ENCODE measurements around the gene PDXP. TPM values are rescaled to one million over a fixed set of nuclear protein-coding genes. Genes with fewer than 3 reads are reported as not detected.
"Not testable (repeated sequence)": the region's sequence is repeated elsewhere in the genome, so short reads cannot be mapped to it uniquely, and the experiment has no call there.

PDXP gene, protein sequence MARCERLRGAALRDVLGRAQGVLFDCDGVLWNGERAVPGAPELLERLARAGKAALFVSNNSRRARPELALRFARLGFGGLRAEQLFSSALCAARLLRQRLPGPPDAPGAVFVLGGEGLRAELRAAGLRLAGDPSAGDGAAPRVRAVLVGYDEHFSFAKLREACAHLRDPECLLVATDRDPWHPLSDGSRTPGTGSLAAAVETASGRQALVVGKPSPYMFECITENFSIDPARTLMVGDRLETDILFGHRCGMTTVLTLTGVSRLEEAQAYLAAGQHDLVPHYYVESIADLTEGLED
- 1 to 10 TPM; 4.7 to 5.7 (median 4.9) TPM for polyA plus RNA-seq

GRCh38 chr22:37658133-37659065 lies at the start of gene PDXP:
Gene PDXP, plus strand, starts transcription at chr22:37658723. Its CDS starts 60 bp downstream, at chr22:37658783.
- WGBS, 3 donors, result 0% methylated on average over 73 to 101 of the region's 101 CpGs
- no peak within 1 kb of the TSS for H3K27ac ChIP-seq (ENCODE audit: low read depth, low read length)

DNA sequence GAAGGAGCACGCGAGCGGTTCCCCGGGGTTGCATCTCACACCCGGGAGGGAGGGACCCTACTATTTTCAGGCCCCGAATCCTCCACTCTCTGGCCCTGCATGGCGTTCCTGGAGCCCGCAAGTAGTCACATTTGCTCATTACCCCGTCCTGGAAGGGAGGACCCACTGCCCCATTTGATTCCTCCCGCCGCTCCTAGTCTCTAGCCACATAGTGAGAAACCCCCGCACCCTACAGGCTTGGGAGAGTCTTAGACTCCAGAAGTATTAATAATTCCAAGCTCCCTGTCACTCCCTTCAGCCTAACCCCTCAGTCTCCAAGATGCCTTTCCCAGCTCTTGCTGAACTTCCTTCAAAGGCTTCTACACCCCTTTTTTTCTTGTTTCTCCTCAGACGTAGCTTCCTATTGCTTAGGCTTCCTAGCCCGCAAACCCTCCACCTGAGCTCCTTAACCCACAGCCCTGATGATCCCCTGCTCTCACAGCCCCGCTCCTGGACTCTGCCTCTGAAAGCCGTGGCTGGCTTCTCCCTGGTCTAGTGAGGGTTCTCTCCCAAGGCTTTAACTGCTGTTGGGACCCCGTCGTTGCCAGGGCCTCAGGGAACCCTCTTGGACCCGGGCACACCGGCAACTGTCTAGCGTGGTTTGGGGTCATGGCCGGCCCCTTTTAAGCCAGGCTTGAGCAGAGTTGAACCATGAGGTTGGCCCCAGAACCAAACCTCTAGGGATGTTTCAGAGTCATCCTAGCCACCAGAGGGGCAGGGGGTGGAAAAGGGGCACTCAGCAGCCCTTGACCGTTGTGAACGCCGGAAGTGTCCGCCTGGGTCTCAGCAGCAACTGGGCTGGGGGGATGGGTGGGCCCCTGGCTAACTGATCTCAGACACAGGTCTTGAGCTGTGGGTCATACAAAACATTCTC lies 49.0 kb upstream of the PDXP start:
- 8 to 14% (median 13%) methylated on average over 19 to 26 of the region's 26 CpGs for WGBS, 3 donors
- peak overlapping the region; percentile 30 for H3K27ac ChIP-seq (ENCODE audit: low read depth, low read length)

GRCh38 chr22:37610153-37610475 lies 48.4 kb upstream of the PDXP start:
- not testable (repeated sequence) for H3K27ac ChIP-seq (ENCODE audit: low read depth, low read length)
- 74 to 80% (median 79%) methylated on average over 3 of the region's 3 CpGs for WGBS, 3 donors

DNA sequence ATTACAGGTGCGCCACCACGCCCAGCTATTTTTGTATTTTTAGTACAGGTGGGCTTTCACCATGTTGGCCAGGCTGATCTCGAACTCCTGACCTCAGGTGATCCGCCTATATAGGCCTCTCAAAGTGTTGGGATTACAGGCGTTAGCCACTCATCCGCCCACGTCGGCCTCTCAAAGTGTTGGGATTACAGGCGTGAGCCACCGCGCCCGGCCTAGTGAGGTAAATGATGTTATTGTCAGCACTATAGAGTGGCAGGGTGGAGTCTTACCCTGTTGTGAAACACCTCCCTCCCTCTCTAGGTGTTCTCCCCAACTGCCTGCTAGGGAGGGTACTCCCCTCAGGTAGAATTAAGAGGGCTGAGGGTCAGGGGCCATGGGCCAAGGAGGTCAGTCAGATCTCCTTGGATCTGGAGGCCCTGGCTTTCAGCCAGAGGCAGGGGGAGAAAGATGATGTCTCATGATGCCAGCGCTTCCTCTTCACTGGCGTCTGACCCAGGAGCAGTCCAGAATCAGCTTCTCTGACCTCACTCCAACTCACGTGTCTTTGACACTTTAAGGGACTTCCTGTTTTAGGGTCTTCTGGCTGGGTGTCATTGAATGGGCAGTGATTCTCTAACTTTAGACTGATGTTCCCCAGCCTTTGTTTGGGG lies 47.9 kb upstream of the PDXP start:
- WGBS, 3 donors, result 79 to 84% (median 80%) methylated on average over 15 of the region's 15 CpGs
- no peak overlapping the region for H3K27ac ChIP-seq (ENCODE audit: low read depth, low read length)

- WGBS, 3 donors, result 65 to 72% (median 70%) methylated on average over 6 of the region's 6 CpGs
- no peak overlapping the region for H3K27ac ChIP-seq (ENCODE audit: low read depth, low read length)
Observed at GRCh38 chr22:37611207-37611606, 47.3 kb upstream of the PDXP start.

GRCh38 chr22:37616201-37617083 lies 42.1 kb upstream of the PDXP start:
- WGBS, 3 donors, result 89 to 91% (median 91%) methylated on average over 27 of the region's 27 CpGs
- no peak overlapping the region for H3K27ac ChIP-seq (ENCODE audit: low read depth, low read length)

GRCh38 chr22:37617431-37617830 lies 41.1 kb upstream of the PDXP start:
- no peak overlapping the region for H3K27ac ChIP-seq (ENCODE audit: low read depth, low read length)
- 93 to 100% (median 95%) methylated on average over 1 of the region's 1 CpG for WGBS, 3 donors

DNA sequence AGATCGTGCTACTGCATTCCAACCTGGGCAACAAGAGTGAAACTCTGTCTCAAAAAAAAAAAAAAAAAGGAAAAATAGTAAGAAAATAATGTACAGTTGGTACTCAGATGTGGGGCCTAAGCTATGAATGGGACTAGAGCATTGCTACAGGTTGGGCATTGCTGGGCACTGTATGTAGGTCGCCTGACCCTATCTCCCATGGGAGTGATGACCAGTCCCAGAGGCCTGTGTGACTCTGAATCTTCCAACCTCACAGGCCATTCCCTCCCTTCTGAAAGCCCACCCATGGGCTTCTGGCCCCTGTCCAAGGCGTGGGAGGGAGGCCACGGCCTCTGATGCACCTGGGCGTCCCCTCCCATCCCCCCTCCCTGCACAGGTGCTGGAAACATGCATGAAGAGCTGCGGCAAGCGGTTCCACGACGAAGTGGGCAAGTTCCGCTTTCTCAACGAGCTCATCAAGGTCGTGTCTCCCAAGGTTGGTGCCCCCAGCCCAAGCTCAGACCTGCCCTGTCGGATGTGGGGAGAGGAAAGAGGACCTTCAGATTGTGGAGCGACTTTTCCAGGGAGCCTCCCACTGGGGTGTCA lies 40.4 kb upstream of the PDXP start:
- WGBS, 3 donors, result 82 to 93% (median 91%) methylated on average over 14 of the region's 14 CpGs
- H3K27ac ChIP-seq (ENCODE audit: low read depth, low read length), result no peak overlapping the region

GRCh38 chr22:37618674-37619073 lies 39.8 kb upstream of the PDXP start:
- no peak overlapping the region for H3K27ac ChIP-seq (ENCODE audit: low read depth, low read length)

DNA sequence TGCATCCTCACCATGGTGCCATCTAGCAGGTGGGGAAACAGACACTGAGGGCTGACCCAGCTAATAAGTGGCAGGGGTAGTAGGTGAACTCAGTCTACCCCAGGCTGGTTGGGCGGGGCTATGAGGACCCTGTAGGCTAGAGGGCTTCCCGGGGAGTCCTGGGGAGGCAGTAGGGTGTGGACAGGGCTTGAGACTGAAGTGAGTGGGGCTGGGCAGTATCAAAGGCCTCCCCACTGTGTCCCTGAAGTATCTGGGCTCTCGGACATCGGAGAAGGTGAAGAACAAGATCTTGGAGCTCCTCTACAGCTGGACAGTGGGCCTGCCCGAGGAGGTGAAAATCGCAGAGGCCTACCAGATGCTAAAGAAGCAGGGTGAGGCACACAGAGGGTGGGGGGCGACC lies 38.5 kb upstream of the PDXP start:
- no peak overlapping the region for H3K27ac ChIP-seq (ENCODE audit: low read depth, low read length)
- 83 to 90% (median 84%) methylated on average over 7 of the region's 7 CpGs for WGBS, 3 donors

More at GRCh38 chr22:37618674-37619073, 39.8 kb upstream of the PDXP start:
- WGBS, 3 donors, result 83 to 92% (median 86%) methylated on average over 6 of the region's 6 CpGs

GRCh38 chr22:37621352-37621860 lies 37.1 kb upstream of the PDXP start:
- WGBS, 3 donors, result 92 to 94% (median 93%) methylated on average over 12 of the region's 12 CpGs
- no peak overlapping the region for H3K27ac ChIP-seq (ENCODE audit: low read depth, low read length)

GRCh38 chr22:37623075-37624016 lies 35.2 kb upstream of the PDXP start:
- no peak overlapping the region for H3K27ac ChIP-seq (ENCODE audit: low read depth, low read length)
- WGBS, 3 donors, result 55 to 65% (median 61%) methylated on average over 21 to 22 of the region's 22 CpGs

DNA sequence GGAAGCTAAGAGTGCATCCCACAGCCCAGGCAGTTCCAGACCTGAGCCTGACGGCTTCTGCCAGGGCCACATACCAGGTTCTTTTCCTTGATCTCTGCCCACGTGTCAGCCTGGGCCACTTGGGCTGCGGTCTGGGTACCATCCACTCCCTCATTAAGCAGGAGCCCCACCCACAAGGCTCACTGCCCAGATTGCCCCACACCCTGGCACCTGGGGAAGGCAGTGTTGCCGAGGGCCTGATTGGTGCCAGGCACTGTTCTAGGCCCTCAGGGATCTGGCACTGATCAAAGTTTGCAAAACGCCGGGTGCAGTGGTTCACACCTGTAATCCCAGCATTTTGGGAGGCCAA lies 34.5 kb upstream of the PDXP start:
- 72 to 80% (median 75%) methylated on average over 6 of the region's 6 CpGs for WGBS, 3 donors

GRCh38 chr22:37624876-37625275 lies 33.6 kb upstream of the PDXP start:
- H3K27ac ChIP-seq (ENCODE audit: low read depth, low read length), result no peak overlapping the region
- 89 to 96% (median 96%) methylated on average over 7 of the region's 7 CpGs for WGBS, 3 donors

More for the DNA sequence above, 34.5 kb upstream of the PDXP start:
- H3K27ac ChIP-seq (ENCODE audit: low read depth, low read length), result no peak overlapping the region

DNA sequence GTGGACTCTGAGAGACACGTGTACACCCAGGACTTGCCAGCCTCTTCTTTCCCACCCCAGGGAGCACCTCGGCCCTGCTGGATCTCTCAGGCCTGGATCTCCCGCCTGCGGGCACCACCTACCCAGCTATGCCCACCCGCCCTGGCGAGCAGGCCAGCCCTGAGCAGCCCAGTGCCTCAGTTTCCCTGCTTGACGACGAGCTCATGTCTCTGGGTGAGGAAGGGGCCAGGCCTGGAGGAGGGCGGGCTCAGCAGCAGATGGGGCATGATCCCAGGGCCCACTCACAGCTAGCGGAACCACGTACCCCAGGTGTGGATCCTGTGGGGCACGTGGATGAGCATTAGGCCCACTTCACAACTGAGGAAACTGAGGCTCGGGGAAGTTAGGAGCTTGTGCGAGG lies 32.8 kb upstream of the PDXP start:
- no peak overlapping the region for H3K27ac ChIP-seq (ENCODE audit: low read depth, low read length)
- WGBS, 3 donors, result 75 to 94% (median 86%) methylated on average over 14 of the region's 14 CpGs

DNA sequence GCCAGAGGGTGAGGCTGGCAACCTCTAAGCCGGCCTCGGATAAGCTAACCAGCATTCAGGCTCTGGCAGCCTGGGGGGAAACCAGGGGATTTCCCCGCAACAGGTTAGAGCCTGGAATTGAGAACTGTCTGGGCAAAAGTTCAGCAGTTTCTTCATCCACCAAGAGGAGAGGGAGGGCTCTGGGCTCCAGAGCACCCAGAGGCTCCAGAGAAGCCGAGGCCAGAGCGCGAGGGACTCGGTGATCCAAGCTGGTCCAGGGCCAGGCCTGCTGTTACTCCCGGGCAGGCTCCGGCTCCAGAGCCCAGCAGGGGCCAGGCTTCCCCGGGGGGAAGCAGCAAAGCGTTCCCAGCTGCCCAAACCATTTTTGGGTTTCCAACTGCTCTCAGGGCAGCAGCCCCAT lies 32.4 kb upstream of the PDXP start:
- no peak overlapping the region for H3K27ac ChIP-seq (ENCODE audit: low read depth, low read length)
- 58 to 90% (median 61%) methylated on average over 11 of the region's 11 CpGs for WGBS, 3 donors
